ENCODE data around the gene PIK3R6.

PIK3R6 gene

DNA sequence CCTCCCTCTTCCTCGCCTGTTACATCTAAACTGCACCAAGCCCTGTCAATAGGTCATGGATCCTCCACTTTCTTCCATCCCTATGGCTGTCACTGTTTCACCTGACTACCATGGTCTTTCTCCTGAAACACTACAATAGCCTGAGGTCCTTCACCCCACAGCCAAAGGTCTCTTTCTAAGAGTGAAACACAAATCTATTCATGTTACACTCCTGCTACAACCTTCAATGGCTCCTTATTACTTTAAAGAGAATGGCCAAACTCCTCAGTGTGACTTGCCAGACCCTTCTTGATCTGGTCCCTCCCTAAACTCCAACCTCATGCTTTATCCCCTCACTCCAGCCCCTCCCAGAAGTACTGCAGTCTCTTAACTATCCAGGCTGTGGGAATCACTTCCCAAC, 618 bp upstream of the PIK3R6 start:
- peaks cover 33% of the 10 kb centered on the region for H3K27me3 ChIP-seq (ENCODE audit: control insufficient read depth, low read length)
- H3K4me1 ChIP-seq (ENCODE audit: control insufficient read depth, low read length), result no peaks in the 10 kb centered on the region
- no peak for TF ChIP-seq CTCF (IDR thresholded peaks at IDR 0.05; ENCODE audit: low read depth, low read length, poor library complexity, severe bottlenecking)
- no peak overlapping the region for H3K4me2 ChIP-seq (ENCODE audit: low read length)
- H3F3A ChIP-seq (ENCODE audit: control insufficient read depth, insufficient read depth), result no peaks in the 10 kb centered on the region
- no peaks in the 10 kb centered on the region for H3K79me2 ChIP-seq (ENCODE audit: control insufficient read depth, low read length)
- no peaks in the 10 kb centered on the region for H3K36me3 ChIP-seq (ENCODE audit: control insufficient read depth, low read length)
- no peaks in the 10 kb centered on the region for H3K9me2 ChIP-seq (replicated peaks; ENCODE audit: control insufficient read depth, low read length)
- no peaks in the 10 kb centered on the region for H3K9me3 ChIP-seq (ENCODE audit: control insufficient read depth, insufficient read depth, low read length)
- H3K27ac ChIP-seq (ENCODE audit: low read depth, low read length), result no peak overlapping the region
- peaks cover 3% of the 10 kb centered on the region; the same call in 1 of the 2 replicates for H4K20me1 ChIP-seq (ENCODE audit: control insufficient read depth, insufficient read depth, low read depth, low read length)
- H3K4me3 ChIP-seq (ENCODE audit: low read length), result no peak overlapping the region

DNA sequence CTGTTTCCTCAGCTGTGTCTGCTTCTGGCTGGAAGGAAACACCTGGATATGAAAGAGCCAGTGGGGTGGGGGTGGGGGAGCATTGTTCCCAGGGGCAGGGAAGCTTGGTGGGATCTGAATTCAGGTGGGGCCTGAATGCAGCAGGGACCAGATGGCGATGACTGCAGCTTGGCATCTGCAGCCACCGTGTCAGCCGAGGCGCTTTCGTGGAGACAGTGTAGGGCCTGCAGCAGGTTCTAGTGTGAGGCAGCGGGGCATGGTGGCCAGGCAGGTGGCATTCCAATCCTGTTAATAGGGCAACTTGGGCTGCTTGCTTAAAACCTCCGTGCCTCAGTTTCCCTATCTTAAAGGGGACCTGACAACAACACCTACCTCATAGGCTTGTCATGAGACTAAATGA, 1.7 kb downstream of the PIK3R6 start:
- Histone ChIP-seq H3K4me3 (ENCODE audit: low read length) (no peak overlapping the region), H3K4me2 (ENCODE audit: low read length) (no peak overlapping the region), H3K9me3 (ENCODE audit: control insufficient read depth, insufficient read depth, low read length) (no peaks in the 10 kb centered on the region), H3K27me3 (ENCODE audit: control insufficient read depth, low read length) (peaks cover 39% of the 10 kb centered on the region), H3F3A (ENCODE audit: control insufficient read depth, insufficient read depth) (no peaks in the 10 kb centered on the region), H3K79me2 (ENCODE audit: control insufficient read depth, low read length) (no peaks in the 10 kb centered on the region), H3K9me2 (replicated peaks; ENCODE audit: control insufficient read depth, low read length) (no peaks in the 10 kb centered on the region), H3K4me1 (ENCODE audit: control insufficient read depth, low read length) (no peaks in the 10 kb centered on the region), H3K36me3 (ENCODE audit: control insufficient read depth, low read length) (no peaks in the 10 kb centered on the region), H4K20me1 (ENCODE audit: control insufficient read depth, insufficient read depth, low read depth, low read length) (peaks cover 6% of the 10 kb centered on the region; the same call in 1 of the 2 replicates), H3K27ac (ENCODE audit: low read depth, low read length) (no peak overlapping the region)
- TF ChIP-seq EZH2phosphoT487 (IDR thresholded peaks at IDR 0.05; ENCODE audit: borderline replicate concordance, low read length), result no peak
- no peak for TF ChIP-seq CTCF (IDR thresholded peaks at IDR 0.05; ENCODE audit: low read depth, low read length, poor library complexity, severe bottlenecking)

DNA sequence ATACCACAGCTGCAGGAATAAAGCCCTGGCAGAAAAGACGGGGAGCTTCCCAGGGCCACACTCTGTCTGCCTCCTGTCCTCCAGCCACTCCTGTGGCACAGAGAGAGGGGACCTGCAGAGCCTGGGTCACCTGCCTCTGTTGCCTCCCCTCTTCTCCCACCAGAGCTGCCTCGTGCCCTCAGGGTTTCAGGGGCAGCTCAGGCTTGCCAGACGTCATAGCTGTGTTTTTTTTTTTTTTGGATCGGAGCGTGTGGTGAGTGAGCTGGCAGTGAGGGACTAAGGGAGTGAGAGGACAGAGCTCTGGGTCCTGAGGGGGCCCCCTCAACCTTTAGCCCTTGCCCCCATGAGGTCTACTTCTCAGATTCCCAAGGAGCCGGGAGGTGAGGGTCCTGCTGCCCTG, 2.1 kb downstream of the PIK3R6 start:
- Histone ChIP-seq H3K36me3 (ENCODE audit: control insufficient read depth, low read length) (no peaks in the 10 kb centered on the region), H3K9me2 (replicated peaks; ENCODE audit: control insufficient read depth, low read length) (no peaks in the 10 kb centered on the region), H3K4me3 (ENCODE audit: low read length) (no peak overlapping the region), H3K27ac (ENCODE audit: low read depth, low read length) (no peak overlapping the region), H3F3A (ENCODE audit: control insufficient read depth, insufficient read depth) (no peaks in the 10 kb centered on the region), H3K4me1 (ENCODE audit: control insufficient read depth, low read length) (no peaks in the 10 kb centered on the region), H3K4me2 (ENCODE audit: low read length) (no peak overlapping the region), H3K9me3 (ENCODE audit: control insufficient read depth, insufficient read depth, low read length) (no peaks in the 10 kb centered on the region), H4K20me1 (ENCODE audit: control insufficient read depth, insufficient read depth, low read depth, low read length) (peaks cover 6% of the 10 kb centered on the region; the same call in 1 of the 2 replicates), H3K79me2 (ENCODE audit: control insufficient read depth, low read length) (no peaks in the 10 kb centered on the region), H3K27me3 (ENCODE audit: control insufficient read depth, low read length) (peaks cover 43% of the 10 kb centered on the region)
- TF ChIP-seq CTCF (IDR thresholded peaks at IDR 0.05; ENCODE audit: low read depth, low read length, poor library complexity, severe bottlenecking), result no peak

Data from DOHH2 (cell line).